Small intestine (tissue), 7 donors: Measurements from ENCODE around the gene XRCC2. TPM values are rescaled to one million over a fixed set of nuclear protein-coding genes. Genes with fewer than 3 reads are reported as not detected.
A peak's percentile ranks its signal among the peaks of the same experiment; 100 is the strongest.

Experiments
- DNase-seq, 2 donors: peaks; one replicate each; pipeline versions ENCODE4 v3.0.0 to v3.0.0-alpha.2; 2013
- FAIRE-seq: peaks from 2 replicates; lab custom pipeline; 2012; peaks lifted over from hg19 to GRCh38; lab: Jason Lieb, UNC
- H3K27ac ChIP-seq, 3 donors: one replicate each; pipeline ENCODE4 v1.5.1; 2013; ENCODE audit warnings: low read length in 2 of 3, mild to moderate bottlenecking in 2 of 3, control low read depth in 1 of 3, inconsistent platforms in 1 of 3, low read depth in 1 of 3, moderate library complexity in 1 of 3
- H3K27me3 ChIP-seq, 3 donors: one replicate each; pipeline ENCODE4 v1.6.1; 2013; ENCODE audit warnings: low read length in 3 of 3, inconsistent platforms in 1 of 3; ENCODE audit not compliant: control insufficient read depth in 3 of 3, insufficient read depth in 3 of 3
- H3K36me3 ChIP-seq, 3 donors: one replicate each; pipeline ENCODE4 v1.6.1; 2013; ENCODE audit warnings: low read length in 3 of 3, inconsistent platforms in 1 of 3, low read depth in 1 of 3, mild to moderate bottlenecking in 1 of 3, moderate library complexity in 1 of 3; ENCODE audit not compliant: control insufficient read depth in 3 of 3, insufficient read depth in 2 of 3
- H3K4me1 ChIP-seq, 3 donors: one replicate each; pipeline ENCODE4 v1.6.1; 2013; ENCODE audit warnings: low read length in 2 of 3, inconsistent platforms in 1 of 3, low read depth in 1 of 3, mild to moderate bottlenecking in 1 of 3, moderate library complexity in 1 of 3; ENCODE audit not compliant: control insufficient read depth in 3 of 3, insufficient read depth in 2 of 3
- H3K4me3 ChIP-seq, 3 donors: one replicate each; pipeline ENCODE4 v1.5.1; 2013; ENCODE audit warnings: low read length in 3 of 3, control low read depth in 1 of 3, inconsistent platforms in 1 of 3, low read depth in 1 of 3, mild to moderate bottlenecking in 1 of 3, moderate library complexity in 1 of 3
- H3K9me3 ChIP-seq, 2 donors: one replicate each; pipeline ENCODE4 v1.6.1; 2013; ENCODE audit warnings: low read depth in 1 of 2, low read length in 1 of 2; ENCODE audit not compliant: control insufficient read depth in 2 of 2, insufficient read depth in 1 of 2
- WGBS, 3 donors: extraction: QIAGEN DNeasy Blood & Tissue Kit; methylation state at CpG; one replicate each; pipeline ENCODE4 v1.1.7; 2013; 5-methylcytosine and 5-hydroxymethylcytosine counted together
- polyA plus RNA-seq, 4 donors: library from polyadenylated mRNA; stranded (reverse) in 3 of 4; unstranded in 1 of 4; fragments of 200-250 nt in 3 of 4; fragments of 120-200 nt in 1 of 4; gene quantifications; one replicate each; pipeline versions ENCODE4 v1.2.1 to v1.2.3, GENCODE V29; 2013
- donor health status: healthy with polysubstance abuse.
- donor health status: control.
- donor health status: control.
- donor health status: Bipolar disorder and iron deficiency.
- donor health status: healthy.

Gene XRCC2
- polyA plus RNA-seq, 4 donors = 1.9 to 5.9 TPM; not detected in 2

GRCh38 chr7:152669758-152670157 lies 6.2 kb downstream of the XRCC2 start:
- H3K4me1 ChIP-seq = peaks cover 0 to 7% (median 0%) of the 10 kb centered on the region in 3 donors
- FAIRE-seq (no peak), DNase-seq (no peak)
- H3K36me3 ChIP-seq = no peaks in the 10 kb centered on the region
- no peak overlapping the region for H3K27ac ChIP-seq
- 38 to 73% (median 71%) methylated on average over 4 of the region's 4 CpGs for WGBS, 3 donors
- H3K4me3 ChIP-seq = no peak overlapping the region
- no peaks in the 10 kb centered on the region for H3K27me3 ChIP-seq
- H3K9me3 ChIP-seq = no peaks in the 10 kb centered on the region

GRCh38 chr7:152668975-152669374 lies 7.0 kb downstream of the XRCC2 start:
- H3K4me1 ChIP-seq = peaks cover 0 to 13% (median 0%) of the 10 kb centered on the region in 3 donors

GRCh38 chr7:152667958-152668357 lies 8.0 kb downstream of the XRCC2 start:
- Histone ChIP-seq H3K36me3 (no peaks in the 10 kb centered on the region), H3K9me3 (no peaks in the 10 kb centered on the region), H3K27me3 (no peaks in the 10 kb centered on the region), H3K4me3 (no peak overlapping the region), H3K4me1 (peaks cover 0 to 13% (median 0%) of the 10 kb centered on the region in 3 donors), H3K27ac (no peak overlapping the region)
- FAIRE-seq = no peak
- 67 to 82% (median 71%) methylated on average over 5 of the region's 5 CpGs for WGBS, 3 donors
- DNase-seq = no peak

More at GRCh38 chr7:152668975-152669374, 7.0 kb downstream of the XRCC2 start:
- no peaks in the 10 kb centered on the region for H3K9me3 ChIP-seq
- H3K36me3 ChIP-seq = no peaks in the 10 kb centered on the region
- no peak overlapping the region for H3K4me3 ChIP-seq
- DNase-seq = no peak
- no peak overlapping the region for H3K27ac ChIP-seq
- no peaks in the 10 kb centered on the region for H3K27me3 ChIP-seq
- FAIRE-seq = no peak
- WGBS, 3 donors = 89 to 100% (median 94%) methylated on average over 1 of the region's 1 CpG

- H3K27ac ChIP-seq = no peak overlapping the region
- FAIRE-seq (no peak), DNase-seq (no peak)
- WGBS, 3 donors = 98 to 100% (median 100%) methylated on average over 1 of the region's 1 CpG
- H3K27me3 ChIP-seq = no peaks in the 10 kb centered on the region
- H3K4me1 ChIP-seq = peaks cover 0 to 13% (median 0%) of the 10 kb centered on the region in 3 donors
- H3K4me3 ChIP-seq = no peak overlapping the region
- H3K9me3 ChIP-seq = no peaks in the 10 kb centered on the region
- H3K36me3 ChIP-seq = no peaks in the 10 kb centered on the region
These were observed 9.9 kb downstream of the XRCC2 start for GRCh38 chr7:152666078-152666477.

- Histone ChIP-seq H3K27ac (peak overlapping the region in 2 of 3 donors; percentile 23 to 63), H3K9me3 (no peaks in the 10 kb centered on the region), H3K36me3 (no peaks in the 10 kb centered on the region), H3K27me3 (no peaks in the 10 kb centered on the region), H3K4me1 (peaks cover 0 to 13% (median 0%) of the 10 kb centered on the region in 3 donors), H3K4me3 (no peak overlapping the region)
- FAIRE-seq = no peak
- 62 to 76% (median 67%) methylated on average over 4 of the region's 4 CpGs for WGBS, 3 donors
- DNase-seq = peak in 1 of 2 donors; percentile 78
These were observed 11.3 kb downstream of the XRCC2 start for GRCh38 chr7:152664636-152665035.

GRCh38 chr7:152663931-152664330 lies 12.0 kb downstream of the XRCC2 start:
- 82 to 95% (median 89%) methylated on average over 2 of the region's 2 CpGs for WGBS, 3 donors
- Histone ChIP-seq H3K27ac (peak overlapping the region in 1 of 3 donors; percentile 63), H3K27me3 (no peaks in the 10 kb centered on the region), H3K4me1 (peaks cover 0 to 13% (median 0%) of the 10 kb centered on the region in 3 donors), H3K36me3 (no peaks in the 10 kb centered on the region), H3K4me3 (no peak overlapping the region), H3K9me3 (no peaks in the 10 kb centered on the region)
- FAIRE-seq = no peak
- peak; percentile 14 to 61 for DNase-seq

GRCh38 chr7:152663148-152663740 lies 12.7 kb downstream of the XRCC2 start:
- Histone ChIP-seq H3K27me3 (no peaks in the 10 kb centered on the region), H3K9me3 (no peaks in the 10 kb centered on the region), H3K27ac (peak overlapping the region in 1 of 3 donors; percentile 63), H3K4me3 (no peak overlapping the region), H3K36me3 (no peaks in the 10 kb centered on the region), H3K4me1 (peaks cover 0 to 13% (median 0%) of the 10 kb centered on the region in 3 donors)
- DNase-seq (no peak), FAIRE-seq (no peak)
- WGBS, 3 donors = 95 to 98% (median 96%) methylated on average over 11 of the region's 11 CpGs

GRCh38 chr7:152661479-152661878 lies 14.5 kb downstream of the XRCC2 start:
- no peak overlapping the region for H3K27ac ChIP-seq
- H3K36me3 ChIP-seq = no peaks in the 10 kb centered on the region
- no peak for FAIRE-seq
- no peaks in the 10 kb centered on the region for H3K9me3 ChIP-seq
- H3K4me3 ChIP-seq = no peak overlapping the region
- peaks cover 0 to 13% (median 0%) of the 10 kb centered on the region in 3 donors for H3K4me1 ChIP-seq
- 80 to 95% (median 88%) methylated on average over 1 of the region's 1 CpG for WGBS, 3 donors
- DNase-seq = no peak
- H3K27me3 ChIP-seq = no peaks in the 10 kb centered on the region
